Lower leg skin (tissue), 4 donors: ENCODE measurements around the gene PLCZ1. TPM values are rescaled to one million over a fixed set of nuclear protein-coding genes. Genes with fewer than 3 reads are reported as not detected.

Source experiments
- DNase-seq, 2 donors: peaks; one replicate each; pipeline ENCODE4 v3.0.0-alpha.2; 2019; ENCODE audit warnings: low spot score in 2 of 2
- H3K4me3 ChIP-seq: fragments of 200-600 bp; sonication (generic); 2 replicates; pipeline ENCODE4 v1.5.1; 2017; ENCODE audit warnings: mild to moderate bottlenecking, low read depth; ENCODE audit not compliant: poor library complexity, severe bottlenecking
- CTCF ChIP-seq, 3 donors: fragments of 450-650 bp; IDR thresholded peaks; one replicate each; pipeline ENCODE4 v1.5.1; 2016; ENCODE audit warnings: antibody characterized with exemption in 3 of 3, mild to moderate bottlenecking in 3 of 3, moderate library complexity in 2 of 3
- POLR2A ChIP-seq, 2 donors: fragments of 450-650 bp; IDR thresholded peaks; one replicate each; pipeline ENCODE4 v1.6.1; 2016 to 2017; ENCODE audit warnings: antibody characterized with exemption in 2 of 2, mild to moderate bottlenecking in 1 of 2, moderate library complexity in 1 of 2
- WGBS, 2 donors: methylation state at CpG; one replicate each; pipeline ENCODE4 v1.1.5; 2018; 5-methylcytosine and 5-hydroxymethylcytosine counted together
- intact Hi-C: fragments of 100-400 bp; cut with DNase I; formaldehyde crosslinking; loops from one replicate; pipeline ENCODE4 v1.15.0; 2023; ENCODE audit warnings: low total_unique reads
- total RNA-seq, 4 donors: library from RNA; depleted of rRNA; stranded (reverse); fragments of >200 nt; gene quantifications; one replicate each; pipeline ENCODE4 v1.1.0, GENCODE V29; 2016

Gene PLCZ1
- total RNA-seq, 4 donors from 2014 or later: not detected

GRCh38 chr12:18731156-18731555, 6.7 kb downstream of the PLCZ1 start:
- 81 to 86% methylated on average over 5 of the region's 5 CpGs for WGBS, 2 donors
- intact Hi-C loops: no loop called here
- no peak overlapping the region for H3K4me3 ChIP-seq
- TF ChIP-seq POLR2A (IDR thresholded peaks at IDR 0.05) (no peak), CTCF (IDR thresholded peaks at IDR 0.05) (no peak)
- DNase-seq: no peak

- intact Hi-C loops: no loop called here
- WGBS, 2 donors: 50 to 65% methylated on average over 2 of the region's 2 CpGs
- TF ChIP-seq CTCF (IDR thresholded peaks at IDR 0.05) (no peak), POLR2A (IDR thresholded peaks at IDR 0.05) (no peak)
- no peak for DNase-seq
- no peak overlapping the region for H3K4me3 ChIP-seq
Measured at GRCh38 chr12:18723752-18724151, 14.1 kb downstream of the PLCZ1 start.

- intact Hi-C loops: no loop called here
- no peak overlapping the region for H3K4me3 ChIP-seq
- no peak for TF ChIP-seq POLR2A (IDR thresholded peaks at IDR 0.05)
- TF ChIP-seq CTCF (IDR thresholded peaks at IDR 0.05): no peak
- WGBS, 2 donors: 55% methylated on average over 1 of the region's 1 CpG
- DNase-seq: no peak
Measured at GRCh38 chr12:18721452-18721851, 16.4 kb downstream of the PLCZ1 start.

- intact Hi-C loops: no loop called here
- TF ChIP-seq CTCF (IDR thresholded peaks at IDR 0.05) (no peak), POLR2A (IDR thresholded peaks at IDR 0.05) (no peak)
- no peak overlapping the region for H3K4me3 ChIP-seq
- no peak for DNase-seq
Measured at GRCh38 chr12:18720690-18721089, 17.1 kb downstream of the PLCZ1 start.

- TF ChIP-seq CTCF (IDR thresholded peaks at IDR 0.05) (no peak), POLR2A (IDR thresholded peaks at IDR 0.05) (no peak)
- WGBS, 2 donors: 51 to 59% methylated on average over 3 of the region's 3 CpGs
- intact Hi-C loops: no loop called here
Measured at GRCh38 chr12:18719922-18720510, 17.8 kb downstream of the PLCZ1 start.

GRCh38 chr12:18718462-18718861, 19.4 kb downstream of the PLCZ1 start:
- H3K4me3 ChIP-seq: no peak overlapping the region
- intact Hi-C loops: no loop called here
- DNase-seq: no peak
- TF ChIP-seq POLR2A (IDR thresholded peaks at IDR 0.05) (no peak), CTCF (IDR thresholded peaks at IDR 0.05) (no peak)

More at GRCh38 chr12:18719922-18720510, 17.8 kb downstream of the PLCZ1 start:
- no peak for DNase-seq
- H3K4me3 ChIP-seq: no peak overlapping the region
